OCI-LY3 (cell line): ENCODE data around the gene EYS.

ENCODE experiments used
- H2AFZ ChIP-seq: fragments of 200-600, 300-600 bp; shearing (Covaris generic); 2 replicates; pipeline ENCODE4 v1.6.0; 2014; ENCODE audit warnings: antibody characterized with exemption, low read depth, low read length
- H3K27ac ChIP-seq: fragments of 200-600, 300-600 bp; sonication (generic); 2 replicates; pipeline ENCODE4 v1.5.1; 2014; ENCODE audit warnings: mild to moderate bottlenecking, low read length, moderate library complexity, mixed read lengths
- H3K27me3 ChIP-seq: fragments of 200-600, 300-600 bp; sonication (generic); 2 replicates; pipeline ENCODE4 v1.6.1; 2014; ENCODE audit warnings: low read depth, low read length, mixed read lengths
- H3K36me3 ChIP-seq: fragments of 200-600, 300-600 bp; sonication (generic); replicated peaks from 2 replicates; pipeline ENCODE3; 2014; ENCODE audit warnings: low read depth, low read length, mixed read lengths
- H3K4me1 ChIP-seq: fragments of 300-600, 200-600 bp; sonication (generic); 2 replicates; pipeline ENCODE4 v1.6.1; 2014; ENCODE audit warnings: low read length, mixed read lengths
- H3K4me2 ChIP-seq: fragments of 200-600, 300-600 bp; sonication (generic); 2 replicates; pipeline ENCODE4 v1.6.1; 2014; ENCODE audit warnings: low read length, mixed read lengths
- H3K4me3 ChIP-seq: fragments of 300-600, 200-600 bp; sonication (generic); 2 replicates; pipeline ENCODE4 v1.5.1; 2014; ENCODE audit warnings: antibody characterized with exemption, mild to moderate bottlenecking, low read length, moderate library complexity
- H3K79me2 ChIP-seq: fragments of 300-600, 200-600 bp; shearing (Covaris generic); 2 replicates; pipeline ENCODE4 v1.6.1; 2014; ENCODE audit warnings: mild to moderate bottlenecking, low read length, mixed read lengths
- H3K9ac ChIP-seq: fragments of 300-600, 200-600 bp; shearing (Covaris generic); 2 replicates; pipeline ENCODE4 v1.6.0; 2014; ENCODE audit warnings: mild to moderate bottlenecking, low read length, moderate library complexity
- H3K9me3 ChIP-seq: fragments of 200-600, 300-600 bp; shearing (Covaris generic); 2 replicates; pipeline ENCODE4 v1.6.1; 2014; ENCODE audit warnings: low read length, mixed read lengths; ENCODE audit not compliant: insufficient read depth
- H4K20me1 ChIP-seq: fragments of 200-600, 300-600 bp; sonication (generic); 2 replicates; pipeline ENCODE4 v1.6.1; 2016; ENCODE audit warnings: low read length, mixed read lengths; ENCODE audit not compliant: insufficient read depth
- CTCF ChIP-seq: fragments of 200-600, 300-600 bp; sonication (generic); IDR thresholded peaks from 2 replicates; pipeline ENCODE4 v1.5.1; 2014; ENCODE audit warnings: antibody characterized with exemption, low read length, low read depth
- EZH2phosphoT487 ChIP-seq: fragments of 200-600 bp; shearing (Covaris generic); IDR thresholded peaks from 2 replicates; pipeline ENCODE4 v1.6.1; 2018; ENCODE audit warnings: antibody characterized with exemption, mixed run types, low read depth

Gene EYS

GRCh38 chr6:63817492-63818050, 1889.5 kb downstream of the EYS start:
- no peak overlapping the region for H3K4me2 ChIP-seq
- H3K27ac ChIP-seq, result no peak overlapping the region
- H4K20me1 ChIP-seq, result no peaks in the 10 kb centered on the region
- no peak overlapping the region for H2AFZ ChIP-seq
- H3K36me3 ChIP-seq, result no peaks in the 10 kb centered on the region
- no peaks in the 10 kb centered on the region for H3K9me3 ChIP-seq
- no peaks in the 10 kb centered on the region for H3K79me2 ChIP-seq
- no peak overlapping the region for H3K4me3 ChIP-seq
- no peaks in the 10 kb centered on the region for H3K4me1 ChIP-seq
- H3K9ac ChIP-seq, result no peak overlapping the region
- TF ChIP-seq CTCF (no peak), EZH2phosphoT487 (no peak)
- H3K27me3 ChIP-seq, result no peaks in the 10 kb centered on the region

GRCh38 chr6:63816982-63817436, 1890.0 kb downstream of the EYS start:
- Histone ChIP-seq H3K36me3 (no peaks in the 10 kb centered on the region), H2AFZ (0 out of 2 replicates have a peak overlapping the region, but pooled peaks have one; percentile 3), H3K9me3 (no peaks in the 10 kb centered on the region)

GRCh38 chr6:63816401-63816981, 1890.5 kb downstream of the EYS start:
- no peaks in the 10 kb centered on the region for H4K20me1 ChIP-seq
- H3K27me3 ChIP-seq, result no peaks in the 10 kb centered on the region
- 0 out of 2 replicates have a peak overlapping the region, but pooled peaks have one; percentile 3 for H2AFZ ChIP-seq
- no peaks in the 10 kb centered on the region for H3K4me1 ChIP-seq
- no peak overlapping the region for H3K27ac ChIP-seq
- H3K36me3 ChIP-seq, result no peaks in the 10 kb centered on the region
- no peak overlapping the region for H3K4me3 ChIP-seq
- H3K9me3 ChIP-seq, result no peaks in the 10 kb centered on the region
- H3K9ac ChIP-seq, result no peak overlapping the region
- TF ChIP-seq EZH2phosphoT487, result no peak
- TF ChIP-seq CTCF, result no peak
- H3K4me2 ChIP-seq, result 0 out of 2 replicates have a peak overlapping the region, but pooled peaks have one; percentile 4
- no peaks in the 10 kb centered on the region for H3K79me2 ChIP-seq

More at GRCh38 chr6:63816982-63817436, 1890.0 kb downstream of the EYS start:
- Histone ChIP-seq H3K4me2 (no peak overlapping the region), H3K27me3 (no peaks in the 10 kb centered on the region), H3K4me1 (no peaks in the 10 kb centered on the region), H3K79me2 (no peaks in the 10 kb centered on the region), H3K9ac (no peak overlapping the region), H3K27ac (no peak overlapping the region), H4K20me1 (no peaks in the 10 kb centered on the region), H3K4me3 (no peak overlapping the region)
- TF ChIP-seq EZH2phosphoT487 (no peak), CTCF (peak; percentile 41)

- H3K27me3 ChIP-seq, result no peaks in the 10 kb centered on the region
- no peak overlapping the region for H2AFZ ChIP-seq
- no peaks in the 10 kb centered on the region for H3K36me3 ChIP-seq
- H3K4me1 ChIP-seq, result no peaks in the 10 kb centered on the region
- no peak overlapping the region for H3K4me2 ChIP-seq
- no peaks in the 10 kb centered on the region for H3K79me2 ChIP-seq
- H3K27ac ChIP-seq, result no peak overlapping the region
- no peak overlapping the region for H3K9ac ChIP-seq
- H3K4me3 ChIP-seq, result no peak overlapping the region
- TF ChIP-seq CTCF, result peak; percentile 32
- TF ChIP-seq EZH2phosphoT487, result no peak
- H4K20me1 ChIP-seq, result no peaks in the 10 kb centered on the region
- H3K9me3 ChIP-seq, result no peaks in the 10 kb centered on the region
These were observed 1892.6 kb downstream of the EYS start for GRCh38 chr6:63814459-63814858.
